H9 (cell line): Measurements from ENCODE around the gene MYO1D. TPM values are rescaled to one million over a fixed set of nuclear protein-coding genes. Genes with fewer than 3 reads are reported as not detected.

ENCODE experiments used
- DNase-seq: peaks from one replicate; pipeline ENCODE4 v3.0.0-alpha.2; 2017
- H2AFZ ChIP-seq: one replicate; pipeline ENCODE4 v1.6.1; 2013; ENCODE audit warnings: mild to moderate bottlenecking, low read length, control low read depth, moderate library complexity
- H2AK5ac ChIP-seq: 2 replicates; pipeline ENCODE4 v1.6.1; 2013; ENCODE audit warnings: low read length, control low read depth, mixed read lengths; ENCODE audit not compliant: insufficient read length
- H2BK120ac ChIP-seq: one replicate; pipeline ENCODE4 v1.6.1; 2013; ENCODE audit warnings: low read depth, mild to moderate bottlenecking, low read length, control low read depth, inconsistent platforms; ENCODE audit not compliant: poor library complexity, severe bottlenecking
- H2BK12ac ChIP-seq: 2 replicates; pipeline ENCODE4 v1.6.1; 2013; ENCODE audit warnings: low read length, control low read depth, mixed read lengths, low read depth; ENCODE audit not compliant: insufficient read length
- H2BK15ac ChIP-seq: 2 replicates; pipeline ENCODE4 v1.6.1; 2013; ENCODE audit warnings: low read depth, low read length, control low read depth
- H2BK20ac ChIP-seq: one replicate; pipeline ENCODE4 v1.6.1; 2013; ENCODE audit warnings: low read depth, mild to moderate bottlenecking, low read length, control low read depth, inconsistent platforms; ENCODE audit not compliant: poor library complexity, severe bottlenecking
- H2BK5ac ChIP-seq: 2 replicates; pipeline ENCODE4 v1.6.1; 2013; ENCODE audit warnings: low read length, control low read depth, mixed read lengths; ENCODE audit not compliant: insufficient read length
- H3K14ac ChIP-seq: 2 replicates; pipeline ENCODE4 v1.6.1; 2013; ENCODE audit warnings: low read length, control low read depth; ENCODE audit not compliant: insufficient read depth
- H3K18ac ChIP-seq: 2 replicates; pipeline ENCODE4 v1.6.1; 2013; ENCODE audit warnings: low read depth, mild to moderate bottlenecking, mixed read lengths, low read length, control low read depth; ENCODE audit not compliant: insufficient read length
- H3K23ac ChIP-seq: 2 replicates; pipeline ENCODE4 v1.6.1; 2013; ENCODE audit warnings: low read length, control low read depth, mixed read lengths, low read depth; ENCODE audit not compliant: insufficient read length
- H3K23me2 ChIP-seq: 2 replicates; pipeline ENCODE4 v1.6.1; 2013; ENCODE audit warnings: low read depth, mild to moderate bottlenecking, mixed read lengths, low read length, control low read depth; ENCODE audit not compliant: insufficient read length, poor library complexity, severe bottlenecking
- H3K27ac ChIP-seq: 2 replicates; pipeline ENCODE4 v1.5.1; 2013; ENCODE audit warnings: low read length, control low read depth, mixed read lengths, low read depth; ENCODE audit not compliant: insufficient read length
- H3K27me3 ChIP-seq: 2 replicates; pipeline ENCODE4 v1.6.1; 2013; ENCODE audit warnings: low read length, control low read depth, inconsistent platforms; ENCODE audit not compliant: insufficient read depth
- H3K4ac ChIP-seq: 2 replicates; pipeline ENCODE4 v1.6.1; 2013; ENCODE audit warnings: low read depth, mild to moderate bottlenecking, control low read depth, inconsistent platforms, low read length, moderate library complexity
- H3K4me1 ChIP-seq: 2 replicates; pipeline ENCODE4 v1.6.1; 2013; ENCODE audit warnings: low read length, control low read depth, inconsistent platforms; ENCODE audit not compliant: insufficient read depth
- H3K4me2 ChIP-seq: 2 replicates; pipeline ENCODE4 v1.6.1; 2013; ENCODE audit warnings: low read length, control low read depth, mixed read lengths; ENCODE audit not compliant: insufficient read length, insufficient read depth
- H3K56ac ChIP-seq: 2 replicates; pipeline ENCODE4 v1.6.1; 2013; ENCODE audit warnings: low read depth, mild to moderate bottlenecking, mixed read lengths, low read length, control low read depth; ENCODE audit not compliant: insufficient read length
- H3K79me1 ChIP-seq: 2 replicates; pipeline ENCODE4 v1.6.1; 2013; ENCODE audit warnings: low read depth, mild to moderate bottlenecking, moderate library complexity, low read length, control low read depth, inconsistent platforms; ENCODE audit not compliant: insufficient read depth, poor library complexity, severe bottlenecking
- H3K79me2 ChIP-seq: 2 replicates; pipeline ENCODE4 v1.6.1; 2013; ENCODE audit warnings: low read length, control low read depth, inconsistent platforms; ENCODE audit not compliant: insufficient read depth
- H3K9ac ChIP-seq: 2 replicates; pipeline ENCODE4 v1.6.1; 2013; ENCODE audit warnings: low read length, control low read depth, mixed read lengths; ENCODE audit not compliant: insufficient read length; ENCODE audit errors: extremely low read depth
- H3K9me3 ChIP-seq: one replicate; pipeline ENCODE4 v1.6.1; 2013; ENCODE audit warnings: low read depth, low read length, inconsistent platforms; ENCODE audit not compliant: control insufficient read depth
- H3T11ph ChIP-seq: one replicate; pipeline ENCODE4 v1.6.1; 2013; ENCODE audit warnings: mild to moderate bottlenecking, low read length, control low read depth, inconsistent platforms
- H4K20me1 ChIP-seq: one replicate; pipeline ENCODE4 v1.6.1; 2013; ENCODE audit not compliant: control insufficient read depth, insufficient read length, insufficient read depth
- H4K5ac ChIP-seq: 2 replicates; pipeline ENCODE4 v1.6.1; 2013; ENCODE audit warnings: low read depth, mild to moderate bottlenecking, mixed read lengths, low read length, control low read depth; ENCODE audit not compliant: insufficient read length
- H4K8ac ChIP-seq: replicated peaks from 2 replicates; pipeline ENCODE4 v1.6.1; 2013; ENCODE audit warnings: low read length, control low read depth, mixed read lengths, low read depth; ENCODE audit not compliant: insufficient read length
- H4K91ac ChIP-seq: 2 replicates; pipeline ENCODE4 v1.6.1; 2013; ENCODE audit warnings: low read depth, mild to moderate bottlenecking, moderate library complexity, mixed read lengths, low read length, control low read depth; ENCODE audit not compliant: insufficient read length
- H3K27ac Mint-ChIP-seq, 3 experiments: 2 replicates in 2 of 3; 3 replicates in 1 of 3; pipeline ENCODE4 v1.8.0; 2020 to 2021; ENCODE audit warnings: mixed read lengths in 3 of 3, mild to moderate bottlenecking in 1 of 3, moderate library complexity in 1 of 3
- H3K27me3 Mint-ChIP-seq: 2 replicates; pipeline ENCODE4 v1.8.0; 2021; ENCODE audit warnings: low read depth, mild to moderate bottlenecking, moderate library complexity, mixed read lengths
- H3K36me3 Mint-ChIP-seq, 3 experiments: 2 replicates in 2 of 3; 3 replicates in 1 of 3; pipeline ENCODE4 v1.8.0; 2020 to 2021; ENCODE audit warnings: low read depth in 3 of 3, mixed read lengths in 3 of 3; ENCODE audit not compliant: insufficient read depth in 1 of 3
- H3K4me1 Mint-ChIP-seq, 2 experiments: 2 replicates each; pipeline ENCODE4 v1.8.0; 2020; ENCODE audit warnings: mixed read lengths in 2 of 2
- H3K4me3 Mint-ChIP-seq, 2 experiments: 2 replicates in 1 of 2; 3 replicates in 1 of 2; pipeline ENCODE4 v1.8.0; 2020 to 2021; ENCODE audit warnings: mild to moderate bottlenecking in 2 of 2, mixed read lengths in 2 of 2, moderate library complexity in 1 of 2
- H3K9me3 Mint-ChIP-seq, 2 experiments: 2 replicates in 1 of 2; 3 replicates in 1 of 2; pipeline ENCODE4 v1.8.0; 2020; ENCODE audit warnings: mild to moderate bottlenecking in 2 of 2, mixed read lengths in 2 of 2, moderate library complexity in 1 of 2
- CTCF ChIP-seq: fragments of 200-600 bp; sonication (generic); conservative IDR thresholded peaks from 3 replicates; pipeline ENCODE4 v1.8.0; 2021; ENCODE audit warnings: antibody characterized with exemption, mild to moderate bottlenecking
- WGBS: extraction: QIAGEN DNeasy Blood & Tissue Kit; methylation state at CpG from one replicate; pipeline ENCODE4 v1.1.7; 2013; ENCODE audit warnings: missing lambda C conversion rate, low lambda C conversion rate, mixed read lengths; ENCODE audit not compliant: insufficient read length; ENCODE audit errors: extremely low coverage; 5-methylcytosine and 5-hydroxymethylcytosine counted together
- total RNA-seq: library from RNA; stranded (reverse); gene quantifications from 2 replicates; pipeline ENCODE4 v1.2.1, GENCODE V29; 2021

MYO1D gene
- total RNA-seq, 1 experiment from 2014 or later = 19.0 TPM

GRCh38 chr17:32622540-32622939 lies 254.4 kb downstream of the MYO1D start:
- no peak overlapping the region for H2BK15ac ChIP-seq
- H3K9me3 ChIP-seq = no peaks in the 10 kb centered on the region
- no peak overlapping the region for H3K18ac ChIP-seq
- Mint-ChIP-seq H3K9me3 (no peaks in the 10 kb centered on the region; a peak in 1 of 5 replicates), H3K27me3 (no peaks in the 10 kb centered on the region; the same call in 1 of the 2 replicates), H3K36me3 (no peaks in the 10 kb centered on the region), H3K27ac (no peak overlapping the region), H3K4me1 (peaks cover 23 to 36% of the 10 kb centered on the region in 2 experiments), H3K4me3 (no peak overlapping the region)
- H3K4ac ChIP-seq = no peak overlapping the region
- DNase-seq = no peak
- H2AFZ ChIP-seq = no peak overlapping the region
- no peak overlapping the region for H2AK5ac ChIP-seq
- H4K20me1 ChIP-seq = no peaks in the 10 kb centered on the region
- H3T11ph ChIP-seq = no peak overlapping the region
- H3K14ac ChIP-seq = no peak overlapping the region
- H3K23ac ChIP-seq = no peak overlapping the region
- no peak overlapping the region for H4K8ac ChIP-seq
- H3K4me1 ChIP-seq = peaks cover 6% of the 10 kb centered on the region; the same call in 1 of the 2 replicates
- no peak overlapping the region for H3K27ac ChIP-seq
- H4K5ac ChIP-seq = no peak overlapping the region
- no peaks in the 10 kb centered on the region for H3K79me2 ChIP-seq
- no peaks in the 10 kb centered on the region for H3K27me3 ChIP-seq
- no peak overlapping the region for H3K4me2 ChIP-seq
- no peak overlapping the region for H2BK20ac ChIP-seq
- H3K9ac ChIP-seq = no peak overlapping the region
- no peak for TF ChIP-seq CTCF
- WGBS = no CpG with 5 or more reads among the region's 4 CpGs
- no peak overlapping the region for H3K56ac ChIP-seq
- H2BK5ac ChIP-seq = no peak overlapping the region
- H2BK120ac ChIP-seq = no peak overlapping the region
- H4K91ac ChIP-seq = no peak overlapping the region
- H2BK12ac ChIP-seq = no peak overlapping the region
- H3K79me1 ChIP-seq = no peaks in the 10 kb centered on the region
- H3K23me2 ChIP-seq = no peaks in the 10 kb centered on the region
